MM.1S (cell line): ENCODE data around the gene CCDC87.

ENCODE experiments used
- EZH2phosphoT487 ChIP-seq: fragments of 300-600 bp; sonication (generic); IDR thresholded peaks from 2 replicates; pipeline ENCODE4 v1.6.1; 2018; ENCODE audit warnings: antibody characterized with exemption, low read length
- TF ChIP-seq, protein P1 (sequence below): fragments of 300-600 bp; sonication (generic); IDR thresholded peaks from 2 replicates; pipeline ENCODE4 v1.5.1; 2016; ENCODE audit warnings: antibody characterized with exemption, low read length, mixed read lengths

DNA sequence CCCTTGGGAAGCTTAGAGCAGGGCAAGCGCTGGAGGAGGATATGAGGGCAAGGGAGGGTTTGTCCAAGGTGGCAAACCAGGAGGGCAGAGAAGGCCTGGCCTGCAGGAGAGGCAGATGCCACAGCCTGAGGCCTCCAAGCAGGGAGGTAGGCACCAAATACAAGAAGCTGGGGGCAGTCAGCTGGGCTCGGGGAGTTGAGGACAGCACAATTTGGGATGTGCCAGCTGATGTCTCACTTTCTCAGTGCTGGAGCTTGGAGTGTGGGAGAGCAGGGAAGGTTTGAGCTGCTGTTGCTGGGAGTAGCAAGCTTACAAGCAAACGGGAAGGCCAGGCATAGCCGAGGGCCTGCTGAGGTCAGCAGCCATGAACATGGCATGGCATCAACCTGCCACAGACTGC, 51.0 kb downstream of the CCDC87 start:
- TF ChIP-seq, protein P1, sequence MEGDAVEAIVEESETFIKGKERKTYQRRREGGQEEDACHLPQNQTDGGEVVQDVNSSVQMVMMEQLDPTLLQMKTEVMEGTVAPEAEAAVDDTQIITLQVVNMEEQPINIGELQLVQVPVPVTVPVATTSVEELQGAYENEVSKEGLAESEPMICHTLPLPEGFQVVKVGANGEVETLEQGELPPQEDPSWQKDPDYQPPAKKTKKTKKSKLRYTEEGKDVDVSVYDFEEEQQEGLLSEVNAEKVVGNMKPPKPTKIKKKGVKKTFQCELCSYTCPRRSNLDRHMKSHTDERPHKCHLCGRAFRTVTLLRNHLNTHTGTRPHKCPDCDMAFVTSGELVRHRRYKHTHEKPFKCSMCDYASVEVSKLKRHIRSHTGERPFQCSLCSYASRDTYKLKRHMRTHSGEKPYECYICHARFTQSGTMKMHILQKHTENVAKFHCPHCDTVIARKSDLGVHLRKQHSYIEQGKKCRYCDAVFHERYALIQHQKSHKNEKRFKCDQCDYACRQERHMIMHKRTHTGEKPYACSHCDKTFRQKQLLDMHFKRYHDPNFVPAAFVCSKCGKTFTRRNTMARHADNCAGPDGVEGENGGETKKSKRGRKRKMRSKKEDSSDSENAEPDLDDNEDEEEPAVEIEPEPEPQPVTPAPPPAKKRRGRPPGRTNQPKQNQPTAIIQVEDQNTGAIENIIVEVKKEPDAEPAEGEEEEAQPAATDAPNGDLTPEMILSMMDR, result no peak
- no peak for TF ChIP-seq EZH2phosphoT487
